Cerebellar nuclear complex (tissue), 1 donor: ENCODE results near the gene NLN.
"Not testable (repeated sequence)": the region's sequence is repeated elsewhere in the genome, so short reads cannot be mapped to it uniquely, and the experiment has no call there.

Source experiments
- DNase-seq, 2 experiments: peaks; one replicate each; lab custom pipeline; 2025; lab: John Stamatoyannopoulos, UW

NLN gene

GRCh38 chr5:65732046-65732445 lies 10.0 kb downstream of the NLN start:
- not testable (repeated sequence) for DNase-seq

DNA sequence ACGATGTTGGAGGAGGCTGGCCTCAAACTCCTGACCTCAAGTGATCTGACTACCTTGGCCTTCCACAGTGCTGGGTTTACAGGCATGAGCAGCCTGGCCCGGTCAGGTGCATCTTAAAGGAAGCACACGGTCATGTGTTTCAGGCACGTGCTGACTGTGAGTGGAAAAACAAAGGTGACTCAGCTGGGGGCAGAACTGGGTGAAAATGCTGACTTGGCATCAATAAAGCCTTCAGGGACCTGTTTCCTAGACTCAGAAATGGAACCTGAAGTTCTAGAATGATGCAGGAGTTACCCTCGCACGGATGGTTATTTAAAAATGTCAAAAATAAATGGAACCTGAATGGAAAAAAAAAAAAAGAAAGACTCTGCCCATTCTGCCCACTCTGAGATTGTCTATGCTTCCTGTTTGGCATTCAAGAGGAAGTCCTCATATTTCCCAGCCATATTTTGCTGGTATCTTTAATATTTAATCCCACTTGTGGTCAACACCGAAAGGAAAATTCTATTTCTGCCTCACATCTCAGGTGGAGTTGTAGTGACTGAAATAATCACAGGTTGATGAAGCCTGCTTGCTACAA lies 12.3 kb downstream of the NLN start:
- DNase-seq = not testable (repeated sequence)

- no peak for DNase-seq
These were observed 12.9 kb downstream of the NLN start for GRCh38 chr5:65734921-65735320.

DNA sequence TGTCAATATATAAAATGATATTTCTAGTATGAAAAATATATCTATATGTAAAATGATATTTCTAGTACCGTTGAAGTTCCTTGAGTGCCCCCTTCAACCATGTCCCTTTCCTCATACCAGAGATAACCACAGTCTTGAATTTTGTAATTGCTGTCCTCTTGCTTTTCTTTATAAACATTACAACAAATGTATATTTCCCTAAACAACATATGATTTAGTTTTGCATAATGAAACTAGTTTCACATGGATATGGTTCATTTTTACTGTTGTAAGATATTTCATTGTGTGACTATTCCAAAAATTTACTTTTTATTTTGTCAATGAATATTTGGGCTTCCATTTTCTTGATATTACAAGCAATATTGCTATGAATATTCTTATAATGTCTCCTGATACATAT lies 14.0 kb downstream of the NLN start:
- DNase-seq = no peak

DNA sequence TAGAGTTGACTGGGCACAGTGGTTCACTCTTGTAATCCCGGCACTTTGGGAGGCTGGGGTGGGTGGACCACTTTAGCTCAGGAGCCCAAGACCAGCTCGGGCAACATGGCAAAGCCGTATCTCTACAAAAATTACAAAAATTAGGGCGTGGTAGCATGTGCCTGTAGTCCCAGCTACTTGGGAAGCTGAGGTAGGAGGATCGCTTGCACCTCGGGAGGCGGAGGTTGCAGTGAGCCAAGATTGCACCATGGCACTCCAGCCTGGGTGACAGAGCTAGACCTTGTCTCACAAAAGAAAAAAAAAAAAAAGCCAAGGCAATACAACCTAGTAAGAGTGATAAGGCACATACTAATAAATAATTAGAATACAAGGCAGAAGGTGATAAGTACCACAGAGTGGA lies 15.8 kb downstream of the NLN start:
- DNase-seq = no peak

- DNase-seq = no peak
These were observed 16.3 kb downstream of the NLN start for GRCh38 chr5:65738305-65738704.

GRCh38 chr5:65739162-65739561 lies 17.2 kb downstream of the NLN start:
- DNase-seq = no peak

- no peak for DNase-seq
These were observed 20.7 kb downstream of the NLN start for GRCh38 chr5:65742565-65743231.

DNA sequence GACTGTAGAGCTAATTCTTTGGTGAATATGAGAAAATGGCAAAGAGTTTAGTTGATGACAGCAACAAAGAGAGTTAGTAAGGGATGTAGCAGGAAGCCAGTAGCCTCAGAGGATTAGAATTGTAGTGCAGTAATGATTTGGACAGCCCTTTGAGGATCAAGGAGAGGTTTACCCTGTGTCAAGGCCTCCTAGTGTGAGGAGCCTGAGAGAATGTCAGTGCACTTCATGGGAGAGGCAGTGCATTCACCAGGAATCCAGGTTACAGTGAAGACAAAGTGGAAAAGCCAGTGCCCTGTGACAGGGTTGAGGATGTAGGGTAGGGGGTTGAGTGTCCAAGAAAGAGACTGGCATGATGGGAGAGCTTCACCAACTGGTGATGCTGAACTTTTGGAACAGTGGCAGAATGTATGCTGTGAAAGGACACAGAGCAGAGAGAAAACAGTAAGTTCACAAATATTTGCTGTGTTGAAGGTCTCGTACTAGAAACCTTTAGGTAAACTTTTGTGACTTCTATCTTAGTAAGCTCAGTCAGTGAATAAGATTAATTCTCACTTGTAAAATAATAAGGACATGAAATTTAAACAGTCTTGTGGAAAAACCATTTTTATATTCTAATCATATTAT lies 27.3 kb downstream of the NLN start:
- DNase-seq = no peak

DNA sequence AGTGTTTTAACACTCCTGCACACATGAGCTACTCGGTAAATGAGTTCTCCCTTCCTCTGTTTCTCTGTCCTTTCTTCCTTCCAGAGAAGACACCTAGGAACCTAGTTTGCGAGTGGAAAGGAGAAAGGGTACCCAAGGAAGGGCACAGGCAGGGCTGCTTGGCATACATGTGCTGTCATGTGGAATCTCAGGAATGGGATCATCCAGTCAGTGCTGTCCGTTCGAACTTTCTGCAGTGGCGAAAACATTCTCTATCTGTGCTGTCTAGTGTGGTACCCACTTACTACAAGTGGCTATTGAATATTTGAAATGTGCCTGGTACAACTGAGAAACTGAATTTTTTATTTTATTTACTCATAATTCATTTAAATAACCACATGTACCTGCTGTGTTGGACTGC lies 28.0 kb downstream of the NLN start:
- no peak for DNase-seq

- no peak for DNase-seq
These were observed 28.9 kb downstream of the NLN start for GRCh38 chr5:65750938-65751337.

- no peak for DNase-seq
These were observed 31.2 kb downstream of the NLN start for GRCh38 chr5:65753189-65753588.

GRCh38 chr5:65758546-65759144 lies 36.6 kb downstream of the NLN start:
- no peak for DNase-seq

GRCh38 chr5:65760504-65761275 lies 38.7 kb downstream of the NLN start:
- DNase-seq = no peak

DNA sequence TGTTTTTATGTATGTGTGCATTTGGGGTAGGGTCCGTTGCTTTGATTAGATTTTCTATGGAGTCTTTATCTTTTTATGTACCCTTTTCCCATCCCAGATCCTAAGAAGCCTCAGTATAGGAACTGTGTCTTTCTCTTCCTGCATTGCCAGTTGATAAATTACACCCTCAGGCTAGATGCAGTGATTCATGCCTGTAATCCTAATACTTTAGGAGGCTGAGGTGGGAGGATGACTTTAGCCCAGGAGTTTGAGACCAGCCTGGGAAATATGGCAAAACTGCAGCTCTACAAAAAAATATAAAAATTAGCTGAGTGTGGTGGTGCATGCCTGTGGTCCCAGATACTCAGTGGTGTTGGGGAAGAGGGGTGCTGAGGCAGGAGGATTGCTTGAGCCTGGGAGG lies 40.2 kb downstream of the NLN start:
- no peak for DNase-seq

DNA sequence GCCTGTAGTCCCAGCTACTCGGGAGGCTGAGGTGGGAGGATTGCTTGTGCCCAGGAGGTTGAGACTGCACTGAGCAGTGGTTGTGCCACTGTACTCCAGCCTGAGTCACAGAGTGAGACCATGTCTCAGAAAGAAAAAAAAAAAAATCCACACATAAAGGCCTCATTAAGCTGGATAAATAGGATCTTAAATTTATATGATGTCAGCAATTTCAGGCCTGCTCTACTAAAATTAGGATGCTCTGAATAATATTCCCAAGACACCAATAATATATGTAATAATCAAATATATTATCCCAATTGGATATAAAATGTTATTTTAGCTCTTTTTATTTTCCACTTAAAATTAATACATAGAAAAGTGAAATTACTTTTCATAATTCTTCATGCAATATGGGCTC lies 43.6 kb downstream of the NLN start:
- DNase-seq = no peak

DNA sequence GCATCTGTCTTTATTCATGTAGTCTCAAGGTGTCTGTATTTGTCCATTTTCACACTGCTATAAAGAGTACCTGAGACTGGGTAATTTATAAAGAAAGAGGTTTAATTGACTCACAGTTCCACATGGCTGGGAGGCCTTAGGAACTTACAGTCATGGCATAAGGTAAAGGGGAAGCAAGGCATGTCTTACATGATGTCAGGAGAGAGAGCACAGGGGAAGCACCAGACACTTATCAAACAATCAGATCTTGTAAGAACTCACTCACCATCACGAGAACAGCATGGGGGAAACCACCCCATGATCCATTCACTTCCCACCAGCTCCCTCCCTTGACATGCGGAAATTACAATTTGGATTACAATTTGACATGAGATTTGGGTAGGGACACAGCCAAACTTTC lies 44.2 kb downstream of the NLN start:
- no peak for DNase-seq

GRCh38 chr5:65766781-65767180 lies 44.8 kb downstream of the NLN start:
- no peak for DNase-seq

DNA sequence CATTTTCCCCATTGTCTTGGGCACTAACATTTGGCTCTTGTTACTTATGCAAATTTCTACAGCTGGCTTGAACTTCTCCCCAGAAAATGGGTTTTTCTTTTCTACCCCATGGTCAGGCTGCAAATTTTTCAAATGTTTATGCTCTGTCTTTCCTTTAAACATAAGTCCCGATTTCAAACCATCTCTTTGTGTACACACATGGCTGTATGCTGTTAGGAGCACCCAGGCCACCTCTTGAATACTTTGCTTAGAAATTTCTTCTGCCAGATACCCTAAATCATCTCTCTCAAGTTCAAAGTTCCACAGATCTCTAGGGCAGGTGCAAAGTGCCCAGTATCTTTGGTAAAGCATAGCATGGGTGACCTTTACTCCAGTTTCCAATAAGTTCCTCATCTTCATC lies 45.6 kb downstream of the NLN start:
- DNase-seq = no peak

DNA sequence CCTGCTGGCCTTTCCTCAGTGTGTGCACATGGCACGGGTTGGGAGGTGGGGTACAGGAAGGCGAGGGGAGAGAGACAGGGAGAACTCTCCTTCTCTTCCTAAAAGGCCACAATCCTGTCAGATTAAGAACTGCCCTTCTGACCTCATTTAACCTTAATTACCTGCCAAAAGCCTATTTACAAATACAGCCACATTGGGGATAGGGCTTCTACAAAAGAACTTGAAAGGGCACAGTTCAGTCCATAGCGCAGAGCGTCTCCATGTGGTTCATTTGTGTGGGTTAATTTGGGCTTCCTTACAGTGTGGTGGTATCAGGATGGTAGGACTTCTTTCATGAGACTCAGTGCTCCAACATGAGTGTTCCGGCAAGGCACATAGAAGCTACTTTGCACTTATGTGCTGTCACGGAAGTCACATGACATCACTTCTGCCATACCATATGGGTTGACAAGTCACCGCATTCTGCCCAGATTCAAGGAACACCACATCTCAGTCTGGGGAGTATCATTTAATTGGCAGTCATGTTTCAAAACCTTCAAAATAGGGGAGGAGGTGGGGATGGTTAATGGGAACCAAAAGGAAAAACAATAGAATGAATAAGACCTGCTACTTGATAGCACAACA lies 46.8 kb downstream of the NLN start:
- DNase-seq = no peak

- DNase-seq = no peak
These were observed 47.5 kb downstream of the NLN start for GRCh38 chr5:65769539-65769938.

DNA sequence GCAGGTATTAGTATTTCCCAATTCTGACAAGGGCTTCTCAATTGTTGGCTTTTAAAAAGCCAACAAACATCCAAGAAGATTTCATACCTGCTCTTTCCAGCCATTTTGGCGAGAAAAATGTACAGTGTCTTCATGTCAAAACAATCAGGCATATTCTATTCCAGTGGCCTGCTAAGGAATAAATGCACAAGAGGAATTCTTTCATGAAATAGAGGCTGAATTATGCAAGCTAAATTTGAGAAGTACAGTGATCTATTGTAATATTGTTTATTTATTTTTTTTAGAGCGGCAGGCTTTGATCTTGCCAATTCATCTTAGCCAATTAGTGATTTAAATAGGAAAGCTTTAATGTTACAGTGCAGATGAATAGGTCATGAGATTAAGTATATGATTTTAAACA lies 49.3 kb downstream of the NLN start:
- DNase-seq = no peak
